Left lung (tissue), 10 donors: ENCODE results near the gene SYT1. TPM values are rescaled to one million over a fixed set of nuclear protein-coding genes. Genes with fewer than 3 reads are reported as not detected.

Experiments used
- ATAC-seq: fragments of 200-7000 bp; cut with Tn5 transposase; one replicate; pipeline ENCODE4 v1.9.1; 2020; ENCODE audit warnings: moderate library complexity
- DNase-seq, 4 donors: peaks; one replicate each; pipeline ENCODE4 v3.0.0-alpha.2; 2013 to 2020
- H3K27ac ChIP-seq, 2 donors: fragments of 200-600 bp; sonication (generic) in 1 of 2; one replicate each; pipeline versions ENCODE4 v1.5.0 to v1.8.0; 2020 to 2021
- H3K27me3 ChIP-seq, 2 donors: fragments of 200-600 bp; sonication (generic) in 1 of 2; one replicate each; pipeline versions ENCODE4 v1.5.0 to v1.8.0; 2020 to 2021
- H3K36me3 ChIP-seq, 2 donors: fragments of 200-600 bp; sonication (generic) in 1 of 2; one replicate each; pipeline versions ENCODE4 v1.5.0 to v1.8.0; 2020 to 2021
- H3K4me1 ChIP-seq, 2 donors: fragments of 200-600 bp; one replicate each; pipeline ENCODE4 v1.8.0; 2021
- H3K4me3 ChIP-seq, 2 donors: fragments of 200-600 bp; sonication (generic) in 1 of 2; one replicate each; pipeline versions ENCODE4 v1.5.0 to v1.8.0; 2020 to 2021; ENCODE audit warnings: mild to moderate bottlenecking in 1 of 2
- H3K9me3 ChIP-seq, 2 donors: fragments of 200-600 bp; sonication (generic) in 1 of 2; one replicate each; pipeline versions ENCODE4 v1.5.0 to v1.8.0; 2020 to 2021
- intact Hi-C, 2 donors: fragments of 100-400 bp; cut with DNase I; formaldehyde crosslinking; loops; one replicate each; pipeline versions ENCODE4 v1.11.2 to v1.14.2; 2022
- polyA plus RNA-seq, 6 donors: library from polyadenylated mRNA; unstranded; fragments of 120-200 nt; gene quantifications; one replicate each; pipeline ENCODE4 v1.2.1, GENCODE V29; 2013; ENCODE audit not compliant: insufficient read length in 6 of 6
- total RNA-seq, 2 donors: library from RNA; stranded (reverse); fragmentation: NEBNext Ultra II Directional; extraction: Animal tissue kit (Norgen Biotek cat#: 25700); gene quantifications; one replicate each; pipeline ENCODE4 v1.2.1, GENCODE V29; 2021
- TF ChIP-seq, protein P1 (sequence below), 2 donors: fragments of 200-600 bp; sonication (generic) in 1 of 2; IDR thresholded peaks; one replicate each; pipeline versions ENCODE4 v1.5.0 to v1.8.0; 2021; ENCODE audit warnings: antibody characterized with exemption in 2 of 2
- donor health status: DM: no; HTN: yes; CAD: no.
- donor health status: DM: no; HTN: no; CAD: no.

SYT1 gene
- total and polyA plus RNA-seq, 8 donors: 1.5 to 6.9 (median 4.8) TPM

GRCh38 chr12:79057540-79057939 lies 193.0 kb downstream of the SYT1 start:
- Histone ChIP-seq H3K27me3 (no peaks in the 10 kb centered on the region), H3K36me3 (no peaks in the 10 kb centered on the region), H3K27ac (no peak overlapping the region), H3K4me1 (no peaks in the 10 kb centered on the region), H3K4me3 (no peak overlapping the region), H3K9me3 (no peaks in the 10 kb centered on the region)
- intact Hi-C loops: no loop called here
- ATAC-seq (no peak), DNase-seq (no peak)
- TF ChIP-seq, protein P1, sequence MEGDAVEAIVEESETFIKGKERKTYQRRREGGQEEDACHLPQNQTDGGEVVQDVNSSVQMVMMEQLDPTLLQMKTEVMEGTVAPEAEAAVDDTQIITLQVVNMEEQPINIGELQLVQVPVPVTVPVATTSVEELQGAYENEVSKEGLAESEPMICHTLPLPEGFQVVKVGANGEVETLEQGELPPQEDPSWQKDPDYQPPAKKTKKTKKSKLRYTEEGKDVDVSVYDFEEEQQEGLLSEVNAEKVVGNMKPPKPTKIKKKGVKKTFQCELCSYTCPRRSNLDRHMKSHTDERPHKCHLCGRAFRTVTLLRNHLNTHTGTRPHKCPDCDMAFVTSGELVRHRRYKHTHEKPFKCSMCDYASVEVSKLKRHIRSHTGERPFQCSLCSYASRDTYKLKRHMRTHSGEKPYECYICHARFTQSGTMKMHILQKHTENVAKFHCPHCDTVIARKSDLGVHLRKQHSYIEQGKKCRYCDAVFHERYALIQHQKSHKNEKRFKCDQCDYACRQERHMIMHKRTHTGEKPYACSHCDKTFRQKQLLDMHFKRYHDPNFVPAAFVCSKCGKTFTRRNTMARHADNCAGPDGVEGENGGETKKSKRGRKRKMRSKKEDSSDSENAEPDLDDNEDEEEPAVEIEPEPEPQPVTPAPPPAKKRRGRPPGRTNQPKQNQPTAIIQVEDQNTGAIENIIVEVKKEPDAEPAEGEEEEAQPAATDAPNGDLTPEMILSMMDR (IDR thresholded peaks at IDR 0.05): no peak

DNA sequence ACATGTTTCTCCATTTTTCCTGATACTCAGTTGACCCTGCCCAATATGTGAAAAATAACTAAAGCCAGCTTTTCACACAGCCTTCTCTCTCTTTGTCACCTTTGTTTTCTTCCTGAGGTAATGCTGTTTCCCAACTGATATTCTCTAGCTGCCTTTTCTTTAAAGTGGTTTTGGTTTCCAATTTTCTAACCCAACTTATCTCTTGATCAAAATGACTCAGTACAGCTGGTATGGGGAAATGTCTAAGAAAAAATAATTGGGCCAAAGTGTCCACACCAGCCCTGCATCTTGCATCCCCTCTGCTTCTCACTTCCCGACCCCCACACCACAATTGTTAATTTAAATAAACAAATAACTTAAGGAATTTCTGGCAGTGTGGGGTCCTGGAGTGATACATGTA lies 193.8 kb downstream of the SYT1 start:
- no peaks in the 10 kb centered on the region for H3K36me3 ChIP-seq
- H3K27ac ChIP-seq: no peak overlapping the region
- no peak for ATAC-seq
- H3K9me3 ChIP-seq: no peaks in the 10 kb centered on the region
- no peaks in the 10 kb centered on the region for H3K4me1 ChIP-seq
- H3K4me3 ChIP-seq: no peak overlapping the region
- intact Hi-C loops: no loop called here
- TF ChIP-seq, protein P1 (IDR thresholded peaks at IDR 0.05): no peak
- DNase-seq: no peak
- H3K27me3 ChIP-seq: no peaks in the 10 kb centered on the region

GRCh38 chr12:79059557-79059956 lies 195.0 kb downstream of the SYT1 start:
- ATAC-seq: no peak
- H3K27ac ChIP-seq: no peak overlapping the region
- intact Hi-C loops: no loop called here
- H3K36me3 ChIP-seq: no peaks in the 10 kb centered on the region
- no peak for DNase-seq
- TF ChIP-seq, protein P1 (IDR thresholded peaks at IDR 0.05): no peak
- H3K4me1 ChIP-seq: no peaks in the 10 kb centered on the region
- H3K9me3 ChIP-seq: no peaks in the 10 kb centered on the region
- H3K27me3 ChIP-seq: no peaks in the 10 kb centered on the region
- no peak overlapping the region for H3K4me3 ChIP-seq

GRCh38 chr12:79063258-79063657 lies 198.7 kb downstream of the SYT1 start:
- ATAC-seq: no peak
- TF ChIP-seq, protein P1 (IDR thresholded peaks at IDR 0.05): no peak
- no peak overlapping the region for H3K4me3 ChIP-seq
- H3K36me3 ChIP-seq: no peaks in the 10 kb centered on the region
- no peaks in the 10 kb centered on the region for H3K27me3 ChIP-seq
- H3K4me1 ChIP-seq: no peaks in the 10 kb centered on the region
- DNase-seq: no peak
- no peaks in the 10 kb centered on the region for H3K9me3 ChIP-seq
- intact Hi-C loops: no loop called here
- H3K27ac ChIP-seq: no peak overlapping the region

- Histone ChIP-seq H3K4me1 (no peaks in the 10 kb centered on the region), H3K27me3 (no peaks in the 10 kb centered on the region), H3K4me3 (no peak overlapping the region), H3K36me3 (no peaks in the 10 kb centered on the region), H3K27ac (no peak overlapping the region), H3K9me3 (no peaks in the 10 kb centered on the region)
- no peak for DNase-seq
- TF ChIP-seq, protein P1 (IDR thresholded peaks at IDR 0.05): no peak
- intact Hi-C loops: no loop called here
- ATAC-seq: no peak
Observed at GRCh38 chr12:79067977-79068376, 203.4 kb downstream of the SYT1 start.
